GM19463 (cell line): ENCODE results near the gene ULK2.

Experiments
- ATAC-seq: cut with Tn5 transposase; IDR thresholded peaks from one replicate; pipeline ENCODE4 v1.9.1; 2021; ENCODE audit warnings: mild to moderate bottlenecking, moderate library complexity; ENCODE audit not compliant: unreplicated experiment

ULK2 gene

DNA sequence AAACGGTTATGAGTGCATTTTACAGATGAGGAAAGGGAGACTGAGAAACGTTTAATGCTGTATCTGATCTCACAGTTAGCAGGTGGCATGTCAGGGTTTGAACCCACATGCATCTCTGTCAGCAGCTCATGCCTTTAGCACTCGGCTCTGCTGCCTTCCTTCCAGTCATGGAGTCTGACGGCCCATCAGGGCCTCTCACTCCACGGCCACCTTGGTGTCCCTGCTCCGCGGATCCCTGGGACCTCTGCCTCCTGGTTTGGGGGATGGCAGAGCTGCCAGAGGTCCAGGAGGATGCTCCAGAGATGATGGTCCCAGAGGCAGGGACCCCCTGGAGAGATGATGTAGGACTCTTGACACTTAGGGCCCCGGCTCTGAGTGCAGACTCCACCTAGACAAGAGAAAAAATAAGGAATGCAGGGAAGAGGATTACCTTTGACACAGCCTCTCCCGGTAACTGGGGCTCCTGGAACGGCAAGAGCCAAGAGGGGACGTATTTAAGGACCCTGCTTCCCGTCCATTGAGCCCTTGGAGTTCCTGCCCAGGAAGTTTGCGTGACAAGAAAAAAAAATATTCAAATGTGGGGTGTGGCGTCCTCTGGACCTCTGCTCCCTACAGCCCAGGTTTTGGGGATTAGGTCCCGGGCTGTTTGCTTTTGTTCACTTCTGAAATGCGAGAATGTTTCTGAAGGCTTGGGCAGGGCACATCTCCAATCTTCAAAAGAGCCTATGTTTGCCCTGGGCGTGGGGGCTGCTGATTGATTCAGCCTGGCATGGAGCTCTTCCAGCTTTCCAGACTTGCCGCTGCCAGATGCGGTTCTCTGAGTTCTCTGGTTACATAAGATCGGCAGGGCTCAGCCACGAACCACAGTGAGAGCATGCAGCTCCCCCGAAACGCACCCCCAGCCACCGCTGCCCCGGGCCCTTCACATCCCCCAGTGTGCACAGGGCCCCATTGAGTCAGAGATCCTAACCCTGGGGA, 119.6 kb downstream of the ULK2 start, which contains the start of gene ALDH3A1:
Gene ALDH3A1, minus strand, starts transcription at position 470 of the 978 bp plus-strand sequence. CDS start 3,169 bp downstream, outside the sequence.
- no peak for ATAC-seq

DNA sequence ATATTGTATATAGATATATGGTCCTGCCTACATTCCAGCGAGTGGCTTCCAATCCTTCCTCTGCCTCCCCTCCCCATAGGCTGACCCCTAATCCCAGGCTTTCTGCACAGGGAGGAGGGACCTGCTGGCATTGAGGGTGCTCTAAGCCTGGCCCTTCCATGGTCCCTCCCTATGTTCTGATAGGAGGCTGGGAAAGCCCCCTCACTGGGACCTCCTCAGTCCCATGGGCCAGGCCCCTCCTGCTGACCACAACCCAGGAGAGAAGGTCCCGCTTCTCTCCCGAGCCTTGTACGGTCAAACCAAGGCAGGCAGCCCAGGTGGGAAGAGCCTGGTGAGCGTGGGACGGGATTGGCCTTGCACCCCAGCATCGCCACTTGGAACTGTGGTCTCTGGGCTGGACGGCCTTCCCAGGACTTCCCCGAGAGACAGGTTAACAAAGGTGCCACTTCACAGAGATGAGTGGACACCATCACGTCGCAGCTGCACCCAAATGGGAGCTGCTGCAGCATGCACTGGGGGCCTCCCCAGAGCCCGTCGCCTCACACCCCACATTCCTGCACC, 120.5 kb downstream of the ULK2 start:
- no peak for ATAC-seq

DNA sequence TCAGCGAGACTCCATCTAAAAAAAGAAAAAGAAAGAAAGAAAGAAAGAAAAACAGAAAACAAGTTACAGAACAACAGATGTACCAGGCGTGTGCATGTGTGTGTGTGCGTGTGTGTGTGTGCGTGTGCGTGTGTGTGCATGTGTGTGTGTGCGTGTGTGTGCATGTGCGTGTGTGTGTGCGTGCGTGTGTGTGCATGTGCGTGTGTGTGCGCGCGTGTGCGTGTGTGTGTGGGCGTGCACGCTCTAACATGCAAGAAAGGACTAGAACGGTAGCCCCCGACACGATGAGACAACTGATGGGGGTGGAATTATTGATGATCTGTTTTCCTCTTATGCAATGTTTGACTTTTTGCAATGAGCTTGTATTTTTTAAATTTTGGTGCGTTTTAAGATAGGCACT, 121.2 kb downstream of the ULK2 start:
- ATAC-seq = no peak

DNA sequence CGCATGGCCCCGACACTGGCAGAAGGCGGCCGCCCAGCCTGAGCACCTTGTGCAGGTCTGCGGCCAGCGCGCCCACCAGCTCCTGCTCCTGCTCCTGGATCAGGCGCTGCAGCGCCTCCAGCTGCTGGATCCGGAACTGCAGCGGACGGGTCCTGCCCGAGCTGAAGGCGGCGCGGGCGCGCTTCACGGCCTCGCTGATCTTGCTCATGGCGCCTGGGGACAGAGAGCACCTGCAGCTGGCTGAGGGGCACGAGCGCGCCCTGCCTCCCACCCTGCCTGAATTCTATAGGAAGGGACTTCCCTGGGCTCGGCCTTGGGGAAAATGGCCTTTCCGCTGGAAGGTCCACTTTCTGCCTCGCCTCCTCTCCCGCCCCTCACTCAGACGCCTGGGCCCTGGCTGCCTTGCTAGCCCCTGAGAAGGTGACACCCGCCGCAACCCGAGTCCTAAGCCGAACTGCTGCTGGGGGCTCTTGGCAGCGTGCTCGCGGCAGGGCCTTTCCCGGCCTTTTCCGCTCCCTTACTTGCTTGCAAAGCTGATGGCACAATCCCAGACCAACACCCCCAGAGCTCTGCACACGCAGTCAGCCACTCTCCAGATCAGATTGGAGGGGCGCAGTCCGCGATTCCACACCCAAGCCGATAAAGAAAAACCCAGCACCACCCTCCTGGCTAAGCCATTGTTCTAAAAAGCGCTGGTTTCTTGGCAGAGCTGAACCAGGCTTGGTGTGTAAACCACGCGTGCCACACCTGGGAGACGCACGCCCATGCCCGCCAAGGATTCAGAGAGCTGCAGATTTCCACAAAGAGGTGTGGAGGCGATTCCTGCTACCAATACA, 122.6 kb downstream of the ULK2 start:
- ATAC-seq = no peak

DNA sequence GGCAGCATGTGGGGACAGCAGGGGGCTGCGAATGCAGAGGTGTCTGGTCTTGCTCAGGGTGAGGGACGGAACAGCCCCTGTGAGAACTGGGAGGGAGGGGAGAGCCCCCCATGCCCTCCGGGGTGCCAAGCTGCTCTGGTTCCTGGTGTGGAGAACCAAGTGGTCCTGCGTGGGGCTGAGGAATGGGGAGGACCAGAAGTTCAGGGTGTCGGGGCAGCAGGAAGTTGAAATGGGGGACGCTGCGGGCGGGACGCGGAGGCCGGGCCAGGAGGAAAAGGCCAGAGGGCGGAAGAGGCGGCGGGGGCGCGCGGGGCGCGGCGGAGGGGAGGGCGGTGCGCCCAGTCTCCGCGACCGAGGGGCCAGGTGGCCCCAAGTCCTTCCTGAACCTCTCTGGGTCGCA, 123.2 kb downstream of the ULK2 start:
- ATAC-seq = no peak

DNA sequence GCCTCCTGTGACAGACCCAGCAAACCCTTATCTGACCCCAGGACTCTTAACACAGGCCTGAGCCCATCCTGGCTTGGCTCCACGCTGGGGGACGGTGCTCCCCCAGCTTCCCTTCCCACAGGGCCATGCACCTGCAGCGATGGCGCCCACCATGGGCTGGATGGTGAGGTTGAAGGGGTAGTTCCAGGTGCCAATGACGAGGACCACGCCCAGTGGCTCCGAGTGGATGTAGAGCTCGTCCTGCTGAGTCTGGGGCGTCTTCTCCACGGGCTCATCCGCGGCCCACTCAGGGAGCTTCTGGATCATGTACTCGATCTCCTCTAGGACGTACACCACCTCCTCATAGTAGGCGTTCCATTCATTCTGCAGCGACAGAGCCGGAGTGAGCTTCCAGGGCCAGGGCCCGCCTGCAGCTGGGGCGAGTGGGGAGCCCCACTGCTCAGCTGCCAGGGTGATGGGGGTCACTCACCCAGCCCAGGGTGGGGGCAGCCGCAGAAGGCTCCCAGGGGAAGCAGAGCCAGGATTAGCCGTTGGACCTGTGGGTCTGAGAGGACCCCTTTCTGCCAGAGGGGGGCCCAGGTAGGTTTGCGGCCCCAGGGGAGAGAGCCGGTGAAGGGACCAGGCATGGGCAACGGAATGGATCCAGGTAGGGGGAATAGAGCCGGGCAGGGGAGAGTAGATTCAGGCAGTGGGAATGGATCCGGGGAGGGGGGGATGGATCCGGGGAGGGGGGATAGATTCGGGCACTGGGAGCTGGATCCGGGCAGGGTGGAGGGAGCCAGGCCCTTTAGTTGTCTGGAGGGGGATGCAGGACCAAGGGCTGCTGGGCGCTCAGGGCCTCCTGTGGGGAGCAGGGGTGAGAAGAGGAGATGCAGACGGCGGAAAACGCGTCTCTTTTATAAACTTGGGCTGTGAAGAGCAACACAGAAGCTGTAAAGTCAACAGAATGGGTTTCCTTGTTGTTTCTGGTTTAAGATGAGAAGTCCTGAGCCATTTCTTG, 124.3 kb downstream of the ULK2 start:
- no peak for ATAC-seq

DNA sequence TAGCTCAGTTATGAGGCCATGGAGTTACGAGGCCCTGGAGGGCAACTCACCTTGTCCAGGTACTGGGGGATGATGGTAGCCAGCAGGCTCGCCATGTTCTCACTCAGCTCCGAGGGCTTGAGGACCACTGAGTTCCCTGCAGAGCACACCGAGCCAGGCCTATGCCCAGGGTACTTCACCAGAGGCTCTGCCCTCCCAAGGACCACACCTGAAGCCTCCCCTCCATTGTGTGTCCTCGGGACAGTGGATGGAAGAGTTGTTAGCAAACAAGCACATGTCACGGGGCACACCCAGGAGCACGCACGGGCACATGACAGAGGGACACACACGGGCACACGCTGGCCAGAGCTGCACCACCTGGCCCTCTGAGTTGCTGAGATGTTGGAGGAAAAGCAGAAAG, 125.2 kb downstream of the ULK2 start:
- no peak for ATAC-seq

DNA sequence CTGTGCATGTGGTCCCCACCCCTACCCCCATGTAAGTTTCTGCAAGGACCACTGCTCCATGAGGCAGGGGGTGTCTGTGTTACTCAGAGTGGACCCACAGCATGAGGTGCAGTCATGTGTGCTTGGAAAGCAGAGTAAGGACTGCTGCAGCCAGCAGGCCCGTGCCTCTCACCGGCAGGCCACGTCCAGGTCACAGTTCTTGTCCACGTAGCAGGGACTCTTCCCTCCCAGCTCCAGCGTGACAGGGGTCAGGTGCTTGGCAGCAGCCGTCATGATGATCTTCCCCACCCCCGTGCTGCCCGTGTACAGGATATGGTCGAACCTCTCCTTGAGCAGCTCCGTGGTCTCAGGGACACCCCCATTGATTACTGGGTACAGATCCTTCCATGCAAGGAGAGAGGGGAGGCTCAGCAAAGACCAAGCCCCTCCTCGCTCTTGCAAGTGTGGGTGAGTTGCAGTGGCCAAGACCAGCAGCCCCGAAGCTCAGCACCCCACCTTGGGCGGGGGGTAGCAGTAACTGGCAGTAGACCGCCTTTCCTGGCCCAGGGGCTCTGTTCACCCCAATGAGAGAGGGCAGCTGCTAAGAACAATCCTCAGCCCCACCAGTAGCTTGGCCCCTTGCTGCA, 125.8 kb downstream of the ULK2 start:
- no peak for ATAC-seq

DNA sequence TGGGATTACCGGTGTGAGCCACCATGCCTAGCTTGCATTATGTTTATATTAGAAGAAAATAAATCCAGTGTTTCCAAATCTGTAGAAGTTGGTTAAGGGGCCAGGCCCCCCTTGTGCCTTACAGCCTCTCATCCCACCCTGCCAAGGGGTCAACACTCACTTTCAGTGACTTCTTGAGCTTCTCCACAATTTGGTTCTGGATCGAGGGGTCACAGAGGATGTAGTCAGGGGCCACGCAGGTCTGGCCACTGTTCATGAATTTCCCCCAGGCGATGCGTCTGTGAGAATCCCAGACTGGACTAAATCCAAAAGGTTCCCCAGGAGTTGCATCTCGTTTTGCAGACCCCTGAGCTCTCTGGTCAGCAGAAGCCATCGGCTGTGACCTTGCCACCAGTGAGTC, 126.8 kb downstream of the ULK2 start:
- no peak for ATAC-seq

DNA sequence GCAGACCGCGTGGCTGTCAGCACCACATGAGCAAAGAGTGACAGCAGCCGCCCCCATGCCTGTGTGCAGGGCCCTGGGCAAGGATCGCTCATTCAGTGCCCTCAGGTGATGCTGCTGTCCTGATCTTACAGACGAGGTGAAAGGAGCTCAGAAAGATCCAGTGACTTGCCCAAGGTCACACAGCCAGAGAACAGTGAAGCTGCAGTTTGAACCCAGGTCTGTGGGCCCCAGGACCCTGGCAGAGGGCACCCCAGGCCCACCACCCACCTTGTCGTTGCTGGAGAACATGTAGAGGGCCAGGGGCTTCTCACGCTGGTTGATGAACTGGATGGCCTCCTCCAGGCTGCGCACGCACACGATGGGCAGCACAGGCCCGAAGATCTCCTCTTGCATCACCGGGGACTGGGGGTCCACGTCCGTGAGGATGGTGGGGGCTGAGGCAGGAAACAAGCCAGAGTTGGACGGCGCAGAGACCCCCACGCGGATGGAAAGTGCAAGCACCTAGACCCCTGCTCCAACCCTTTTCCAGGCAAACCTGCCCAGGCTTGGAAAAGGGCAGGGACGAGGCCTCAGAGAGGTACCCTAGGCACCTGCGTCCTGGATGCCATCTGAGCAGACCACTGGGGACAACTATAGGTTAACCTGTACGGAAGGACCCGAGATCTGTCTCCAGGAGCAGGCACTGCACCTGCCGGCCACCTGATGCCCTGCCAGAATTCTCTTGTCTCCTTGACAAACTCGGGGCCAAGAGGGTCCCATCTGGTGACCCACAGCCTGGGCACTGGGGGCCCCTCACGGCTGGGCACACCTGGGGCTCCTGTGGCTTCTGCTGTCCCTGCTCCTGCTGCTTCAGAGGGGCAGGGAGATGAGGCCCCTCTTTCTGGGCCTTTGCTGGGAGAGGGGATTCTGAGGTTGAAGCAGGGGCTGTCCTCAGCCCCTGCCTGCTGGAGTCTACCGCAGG, 128.2 kb downstream of the ULK2 start:
- ATAC-seq = no peak

DNA sequence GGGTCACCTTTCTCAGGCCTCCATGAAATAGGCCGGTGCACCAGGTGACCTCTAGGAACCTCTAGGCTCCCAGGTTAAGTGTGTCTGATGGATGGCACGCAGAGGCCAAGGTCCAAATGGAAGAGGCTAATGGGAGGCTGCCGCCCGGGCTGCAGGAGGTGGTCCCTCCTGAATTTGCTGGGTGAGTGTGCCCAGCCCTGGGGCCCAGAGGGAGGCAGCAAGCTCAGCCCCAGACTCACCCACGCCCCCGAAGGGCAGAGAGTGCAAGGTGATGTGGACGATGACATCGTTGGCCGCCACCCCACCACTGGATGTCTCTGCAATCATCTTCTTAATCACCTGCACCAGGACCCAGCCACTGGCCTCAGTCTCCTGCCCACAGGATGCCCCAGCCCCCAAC, 129.0 kb downstream of the ULK2 start:
- no peak for ATAC-seq

DNA sequence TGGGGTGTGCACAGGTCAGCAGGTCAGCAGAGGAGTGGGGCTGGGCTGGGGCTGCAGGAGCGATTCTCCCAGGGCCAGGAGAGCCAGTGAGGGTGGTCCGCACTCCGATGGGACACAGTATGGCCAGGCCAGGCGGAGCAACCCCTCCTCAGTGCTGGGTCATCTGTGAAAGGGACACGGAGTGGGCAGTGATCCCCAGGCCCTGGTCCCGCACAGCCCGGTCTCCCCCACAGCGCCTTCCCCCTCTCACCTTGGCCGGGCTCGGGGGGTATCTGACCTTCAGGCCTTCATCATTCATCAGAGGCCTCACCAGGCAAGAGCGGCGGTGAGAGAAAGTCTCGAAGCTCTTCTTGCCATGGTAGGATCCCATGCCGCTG, 129.7 kb downstream of the ULK2 start:
- ATAC-seq = no peak

DNA sequence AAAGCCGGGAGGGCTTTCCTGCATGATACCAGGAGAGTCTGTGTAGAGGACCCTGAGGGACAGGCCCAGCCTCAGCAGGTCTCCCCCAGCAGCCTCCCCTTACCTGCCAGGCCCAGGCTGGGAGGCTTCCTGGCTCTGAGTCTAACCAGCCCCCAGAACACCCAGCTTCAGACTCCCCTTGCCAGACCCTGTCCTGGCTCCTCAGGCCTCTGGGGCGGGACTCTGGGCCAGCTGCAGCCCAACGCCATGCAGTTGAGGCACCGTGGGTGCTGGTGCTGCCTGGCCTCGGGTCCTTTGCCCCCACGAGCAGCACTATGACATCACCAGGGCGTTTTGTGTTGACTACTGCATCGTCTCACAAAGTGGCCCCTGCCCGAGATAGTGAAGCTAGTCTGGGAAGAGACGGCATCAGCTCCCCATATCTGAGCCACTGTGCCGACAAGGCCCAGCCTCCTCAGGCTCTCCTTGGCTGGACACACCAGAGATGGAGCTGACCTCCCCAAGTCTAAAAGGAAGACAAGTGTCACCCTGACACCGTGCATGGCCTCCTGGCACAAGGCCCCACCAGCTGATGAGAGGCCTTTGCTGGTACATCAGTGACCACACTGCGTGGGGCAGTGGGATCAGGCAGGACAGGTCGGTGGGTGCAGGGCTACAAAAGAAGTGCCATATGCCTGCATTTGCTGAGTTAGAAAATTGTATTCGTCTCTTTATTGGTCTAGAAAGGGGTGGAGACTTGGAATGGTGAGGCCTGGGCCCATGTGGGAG, 130.2 kb downstream of the ULK2 start:
- no peak for ATAC-seq

DNA sequence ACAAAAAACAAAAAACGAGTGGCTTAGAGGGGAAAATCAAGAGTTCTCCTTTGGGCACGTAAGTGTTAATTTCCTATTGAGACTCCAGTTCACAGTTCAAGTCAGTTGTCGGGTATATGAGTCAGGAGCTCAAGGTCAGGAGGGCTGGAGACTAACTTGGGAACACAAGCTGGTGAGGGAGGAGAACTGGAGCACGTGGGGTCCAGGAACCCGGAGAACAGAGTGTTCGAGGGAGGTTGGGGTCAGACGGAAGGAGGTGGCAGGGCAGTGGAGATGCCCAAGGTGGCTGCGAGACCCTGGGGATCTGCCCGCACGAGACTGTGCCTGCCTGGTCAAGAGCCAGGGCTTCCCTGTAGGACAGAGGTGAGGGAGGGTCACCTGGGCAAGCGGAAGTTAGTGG, 131.7 kb downstream of the ULK2 start:
- ATAC-seq = no peak

DNA sequence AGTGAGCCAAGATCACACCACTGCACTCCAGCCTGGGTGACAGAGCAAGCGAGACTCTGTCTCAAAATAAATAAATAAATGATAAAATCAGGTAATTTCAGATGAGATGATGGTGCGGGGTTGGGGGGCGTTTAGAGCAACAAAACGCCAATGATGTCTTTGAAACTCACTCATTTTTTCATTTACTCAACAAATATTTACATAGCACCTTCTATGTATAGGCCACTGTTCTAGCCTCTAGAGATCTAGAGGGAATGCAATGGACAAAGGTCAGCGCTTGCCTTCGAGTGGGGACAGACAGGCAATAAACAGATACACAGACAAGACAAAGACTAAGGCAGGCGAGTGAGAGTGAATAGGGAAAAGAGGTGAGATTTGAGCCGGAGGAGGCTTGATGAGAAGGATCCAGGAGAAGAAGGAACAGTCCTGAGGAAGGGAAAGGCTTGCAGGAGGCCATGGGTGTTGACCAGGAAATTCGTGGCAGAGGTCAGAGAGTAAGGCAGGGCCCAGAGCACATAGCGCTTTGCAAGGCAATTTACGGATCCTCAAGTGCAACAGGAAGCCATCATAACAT, 133.7 kb downstream of the ULK2 start:
- ATAC-seq = no peak

DNA sequence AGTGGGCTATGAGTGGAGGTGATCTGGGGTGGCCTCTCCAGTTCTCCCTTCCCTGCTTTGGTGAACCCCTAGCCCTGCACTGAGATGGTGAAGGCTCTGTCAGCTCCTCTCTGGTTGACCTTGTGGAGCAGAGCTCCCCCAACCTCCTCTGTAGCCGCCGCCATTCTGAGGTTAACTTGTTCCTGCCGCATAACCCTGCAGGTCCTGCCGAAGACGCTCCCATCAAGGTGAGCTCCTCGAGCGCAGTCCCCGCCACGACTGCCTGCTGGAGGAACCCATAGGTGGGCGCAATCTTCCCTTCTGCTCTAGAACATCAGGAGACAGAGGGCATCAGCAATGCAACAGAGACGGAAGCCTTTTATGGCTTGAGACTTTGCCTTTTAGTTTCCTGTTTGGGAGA, 136.1 kb downstream of the ULK2 start:
- ATAC-seq = no peak

DNA sequence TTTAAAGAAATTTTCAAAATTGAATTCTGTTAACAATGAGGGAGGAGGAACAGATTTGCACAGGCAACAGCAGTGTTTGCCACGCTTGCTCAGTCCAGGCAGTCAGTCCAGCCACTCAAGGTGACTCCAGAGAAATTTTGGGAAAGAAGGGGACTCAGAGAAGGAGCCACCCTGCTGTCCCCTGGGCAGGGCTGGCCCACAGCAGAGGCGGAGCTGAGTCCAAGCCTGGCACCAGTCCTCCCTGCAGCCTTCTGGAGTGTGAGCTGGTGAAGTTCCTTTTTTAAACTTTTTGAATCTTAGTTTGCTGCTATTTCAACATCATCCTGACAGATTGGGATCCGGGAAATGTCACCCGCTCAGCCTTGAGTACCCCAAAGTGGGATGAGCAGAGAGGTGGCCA, 136.9 kb downstream of the ULK2 start:
- ATAC-seq = no peak

DNA sequence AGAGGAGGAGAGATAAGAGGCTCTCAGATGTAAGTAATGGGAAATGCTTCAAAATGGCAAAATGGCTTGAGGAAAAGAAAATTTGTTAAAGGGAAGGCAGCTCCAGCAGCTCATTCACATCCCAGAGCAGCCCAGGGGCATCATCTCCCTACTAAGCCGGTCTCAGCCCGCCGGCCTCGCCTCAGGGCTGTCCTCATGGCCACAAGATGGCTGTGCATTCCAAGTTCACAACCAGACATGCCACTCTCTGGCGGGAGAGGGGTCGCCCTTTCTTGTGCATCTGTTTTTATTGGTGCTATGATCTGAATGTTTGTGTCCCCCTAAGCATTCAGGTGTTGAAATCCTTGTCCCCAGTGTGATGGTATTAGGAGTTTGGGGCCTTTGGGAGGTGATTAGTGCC, 137.8 kb downstream of the ULK2 start:
- no peak for ATAC-seq
